ENCODE data around the gene CYP2W1. TPM values are rescaled to one million over a fixed set of nuclear protein-coding genes. Genes with fewer than 3 reads are reported as not detected.
"Not testable (repeated sequence)": the region's sequence is repeated elsewhere in the genome, so short reads cannot be mapped to it uniquely, and the experiment has no call there.

The CYP2W1 gene
- total and polyA plus RNA-seq, 4 donors, result 0.05 to 8.1 TPM; not detected in 2

DNA sequence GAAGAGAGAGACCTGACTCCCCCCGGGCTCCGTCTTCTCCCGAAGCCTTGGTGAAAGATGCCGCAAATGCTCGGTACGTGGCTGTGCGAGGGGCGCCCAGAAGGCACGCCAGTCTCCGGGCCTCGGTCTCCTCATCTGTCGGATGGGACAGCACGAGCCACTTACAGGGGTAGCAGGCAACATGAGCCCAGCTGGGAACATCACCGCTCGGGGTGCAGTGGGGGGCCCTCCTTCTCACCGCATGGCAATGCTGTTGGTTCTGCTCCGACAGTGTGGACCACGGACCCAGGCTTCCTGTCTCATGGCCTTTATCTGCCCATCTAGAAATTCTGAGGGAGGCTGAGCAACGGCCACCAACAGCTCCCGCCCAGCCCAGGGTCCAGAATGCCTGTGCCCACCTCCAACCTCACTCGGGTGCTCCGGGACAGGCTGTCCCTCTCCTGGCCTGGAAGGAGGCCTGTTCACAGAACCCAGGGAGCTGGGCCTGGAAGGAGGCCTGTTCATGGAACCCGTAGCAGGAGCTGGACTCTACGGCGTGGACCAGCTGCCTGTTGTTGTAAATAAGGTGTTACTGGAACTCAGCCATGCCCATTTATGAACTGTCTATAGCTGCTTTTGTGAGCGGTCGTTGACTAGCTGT is 44.3 kb upstream of the CYP2W1 start:
- DNase-seq, result no peak
- Histone ChIP-seq H3K27ac (ENCODE audit: low read depth in 1 of 2, low read length in 1 of 2) (no peak overlapping the region), H3K9ac (ENCODE audit: insufficient read depth in 1 of 2, low read length in 2 of 2) (no peak overlapping the region), H3K27me3 (ENCODE audit: control insufficient read depth in 3 of 3, insufficient read depth in 3 of 3, low read length in 2 of 3) (peaks cover 0 to 9% (median 0%) of the 10 kb centered on the region in 3 donors), H3K9me3 (ENCODE audit: control insufficient read depth in 4 of 4, insufficient read depth in 3 of 4, low read length in 3 of 4) (peaks cover 0 to 4% (median 2%) of the 10 kb centered on the region in 4 donors), H3K4me3 (no peak overlapping the region), H3K36me3 (ENCODE audit: control insufficient read depth in 4 of 4, insufficient read depth in 4 of 4, low read length in 4 of 4) (peaks cover 0 to 13% (median 0%) of the 10 kb centered on the region in 4 donors), H3K4me1 (ENCODE audit: control insufficient read depth in 5 of 5, insufficient read depth in 5 of 5, low read length in 5 of 5) (no peaks in the 10 kb centered on the region)
- no peak for ATAC-seq (ENCODE audit: insufficient read depth, low FRiP score)
- TF ChIP-seq, protein P1, sequence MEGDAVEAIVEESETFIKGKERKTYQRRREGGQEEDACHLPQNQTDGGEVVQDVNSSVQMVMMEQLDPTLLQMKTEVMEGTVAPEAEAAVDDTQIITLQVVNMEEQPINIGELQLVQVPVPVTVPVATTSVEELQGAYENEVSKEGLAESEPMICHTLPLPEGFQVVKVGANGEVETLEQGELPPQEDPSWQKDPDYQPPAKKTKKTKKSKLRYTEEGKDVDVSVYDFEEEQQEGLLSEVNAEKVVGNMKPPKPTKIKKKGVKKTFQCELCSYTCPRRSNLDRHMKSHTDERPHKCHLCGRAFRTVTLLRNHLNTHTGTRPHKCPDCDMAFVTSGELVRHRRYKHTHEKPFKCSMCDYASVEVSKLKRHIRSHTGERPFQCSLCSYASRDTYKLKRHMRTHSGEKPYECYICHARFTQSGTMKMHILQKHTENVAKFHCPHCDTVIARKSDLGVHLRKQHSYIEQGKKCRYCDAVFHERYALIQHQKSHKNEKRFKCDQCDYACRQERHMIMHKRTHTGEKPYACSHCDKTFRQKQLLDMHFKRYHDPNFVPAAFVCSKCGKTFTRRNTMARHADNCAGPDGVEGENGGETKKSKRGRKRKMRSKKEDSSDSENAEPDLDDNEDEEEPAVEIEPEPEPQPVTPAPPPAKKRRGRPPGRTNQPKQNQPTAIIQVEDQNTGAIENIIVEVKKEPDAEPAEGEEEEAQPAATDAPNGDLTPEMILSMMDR (IDR thresholded peaks at IDR 0.05; ENCODE audit: control extremely low read depth, extremely low read depth), result no peak
- WGBS, 2 donors, result 95 to 96% methylated on average over 27 of the region's 27 CpGs

DNA sequence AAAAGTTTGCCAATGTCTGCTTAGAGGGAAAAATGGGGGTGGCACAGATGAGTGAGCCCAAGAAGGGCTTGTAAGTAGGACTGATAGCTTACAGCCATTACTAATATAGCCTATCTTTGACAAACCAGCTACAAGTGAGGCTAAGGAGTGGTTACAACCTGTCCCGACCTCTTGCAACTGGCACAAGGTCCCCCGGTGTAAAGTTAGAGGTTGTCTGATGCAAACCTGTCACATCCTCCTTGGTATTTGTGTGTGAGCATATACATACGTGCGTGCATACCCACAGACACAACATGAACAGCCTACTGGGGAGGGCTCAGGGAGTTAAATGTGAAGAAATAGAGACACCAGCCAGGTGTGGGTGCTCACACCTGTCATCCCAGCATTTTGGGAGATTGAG is 43.1 kb upstream of the CYP2W1 start:
- Histone ChIP-seq H3K27ac (ENCODE audit: low read depth in 1 of 2, low read length in 1 of 2) (no peak overlapping the region), H3K9me3 (ENCODE audit: control insufficient read depth in 4 of 4, insufficient read depth in 3 of 4, low read length in 3 of 4) (peaks cover 0 to 4% (median 2%) of the 10 kb centered on the region in 4 donors), H3K36me3 (ENCODE audit: control insufficient read depth in 4 of 4, insufficient read depth in 4 of 4, low read length in 4 of 4) (peaks cover 0 to 9% (median 0%) of the 10 kb centered on the region in 4 donors), H3K9ac (ENCODE audit: insufficient read depth in 1 of 2, low read length in 2 of 2) (no peak overlapping the region), H3K27me3 (ENCODE audit: control insufficient read depth in 3 of 3, insufficient read depth in 3 of 3, low read length in 2 of 3) (peaks cover 0 to 9% (median 0%) of the 10 kb centered on the region in 3 donors), H3K4me3 (no peak overlapping the region), H3K4me1 (ENCODE audit: control insufficient read depth in 5 of 5, insufficient read depth in 5 of 5, low read length in 5 of 5) (no peaks in the 10 kb centered on the region)
- TF ChIP-seq, protein P1 (IDR thresholded peaks at IDR 0.05; ENCODE audit: control extremely low read depth, extremely low read depth), result no peak
- 94% methylated on average over 4 of the region's 4 CpGs for WGBS, 2 donors
- DNase-seq (no peak), ATAC-seq (ENCODE audit: insufficient read depth, low FRiP score) (no peak)

DNA sequence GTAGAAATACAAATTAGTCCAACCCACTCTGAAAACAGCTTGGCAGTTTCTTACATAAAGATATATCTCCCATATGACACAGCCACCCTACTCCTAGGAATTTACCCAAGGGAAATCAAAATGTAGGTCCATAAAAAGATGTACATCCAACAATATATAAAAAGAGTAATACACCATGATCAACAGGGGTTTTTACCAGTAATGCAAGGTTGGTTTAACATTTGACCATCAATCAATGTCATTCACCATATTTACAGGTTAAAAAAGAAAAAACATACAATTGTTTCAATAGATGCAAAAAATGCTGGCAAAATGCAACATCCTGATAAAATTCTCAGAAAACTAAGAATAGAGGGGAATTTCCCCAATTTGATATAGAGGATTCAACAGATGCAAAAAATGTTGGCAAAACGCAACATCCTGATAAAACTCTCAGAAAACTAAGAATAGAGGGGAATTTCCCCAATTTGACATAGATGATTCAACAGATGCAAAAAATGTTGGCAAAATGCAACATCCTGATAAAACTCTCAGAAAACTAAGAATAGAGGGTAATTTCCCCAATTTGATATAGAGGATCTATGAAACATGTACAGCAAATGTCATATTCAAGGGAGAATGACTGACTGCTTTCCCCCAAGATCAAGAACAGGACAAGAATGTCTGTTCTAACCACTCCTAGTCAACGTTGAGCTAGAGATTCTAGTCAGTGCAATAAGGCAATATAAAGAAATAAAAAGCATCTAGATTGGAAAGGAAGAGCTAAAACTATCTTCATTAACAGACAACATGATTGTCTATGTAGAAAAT is 42.2 kb upstream of the CYP2W1 start:
- H3K9ac ChIP-seq (ENCODE audit: insufficient read depth in 1 of 2, low read length in 2 of 2), result no peak overlapping the region
- H3K27ac ChIP-seq (ENCODE audit: low read depth in 1 of 2, low read length in 1 of 2), result no peak overlapping the region
- H3K9me3 ChIP-seq (ENCODE audit: control insufficient read depth in 4 of 4, insufficient read depth in 3 of 4, low read length in 3 of 4), result peaks cover 0 to 4% (median 2%) of the 10 kb centered on the region in 4 donors

DNA sequence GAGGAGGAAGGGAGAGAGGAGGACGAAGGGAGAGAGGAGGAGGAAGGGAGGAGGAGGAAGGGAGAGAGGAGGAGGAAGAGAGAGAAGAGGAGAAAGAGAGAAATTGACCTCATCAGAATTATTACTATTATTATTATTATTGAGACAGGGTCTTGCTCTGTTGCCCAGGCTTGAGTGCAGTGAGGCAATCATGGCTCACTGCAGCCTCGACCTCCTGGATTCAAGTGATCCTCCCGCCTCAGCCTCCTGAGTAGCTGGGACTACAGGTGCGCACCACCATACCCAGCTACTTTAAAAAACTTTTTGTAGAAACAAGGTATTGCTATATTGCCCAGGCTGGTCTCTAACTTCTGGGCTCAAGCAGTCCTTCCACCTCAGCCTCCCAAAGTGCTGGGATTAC is 39.2 kb upstream of the CYP2W1 start:
- H3K27ac ChIP-seq (ENCODE audit: low read depth in 1 of 2, low read length in 1 of 2); H3K9ac ChIP-seq (ENCODE audit: insufficient read depth in 1 of 2, low read length in 2 of 2); ATAC-seq (ENCODE audit: insufficient read depth, low FRiP score); H3K27me3 ChIP-seq (ENCODE audit: control insufficient read depth in 3 of 3, insufficient read depth in 3 of 3, low read length in 2 of 3); H3K36me3 ChIP-seq (ENCODE audit: control insufficient read depth in 4 of 4, insufficient read depth in 4 of 4, low read length in 4 of 4); DNase-seq; H3K4me1 ChIP-seq (ENCODE audit: control insufficient read depth in 5 of 5, insufficient read depth in 5 of 5, low read length in 5 of 5); H3K4me3 ChIP-seq; H3K9me3 ChIP-seq (ENCODE audit: control insufficient read depth in 4 of 4, insufficient read depth in 3 of 4, low read length in 3 of 4): not testable (repeated sequence)
- 79 to 86% methylated on average over 4 of the region's 4 CpGs for WGBS, 2 donors

More for the DNA sequence above, 42.2 kb upstream of the CYP2W1 start:
- Histone ChIP-seq H3K27me3 (ENCODE audit: control insufficient read depth in 3 of 3, insufficient read depth in 3 of 3, low read length in 2 of 3) (peaks cover 0 to 9% (median 0%) of the 10 kb centered on the region in 3 donors), H3K4me1 (ENCODE audit: control insufficient read depth in 5 of 5, insufficient read depth in 5 of 5, low read length in 5 of 5) (no peaks in the 10 kb centered on the region), H3K4me3 (no peak overlapping the region), H3K36me3 (ENCODE audit: control insufficient read depth in 4 of 4, insufficient read depth in 4 of 4, low read length in 4 of 4) (peaks cover 0 to 3% (median 0%) of the 10 kb centered on the region in 4 donors)
- DNase-seq (no peak), ATAC-seq (ENCODE audit: insufficient read depth, low FRiP score) (no peak)
- TF ChIP-seq, protein P1 (IDR thresholded peaks at IDR 0.05; ENCODE audit: control extremely low read depth, extremely low read depth), result no peak
- WGBS, 2 donors, result 53 to 63% methylated on average over 2 of the region's 2 CpGs
